ENCODE results near the gene TSPAN19.

DNA sequence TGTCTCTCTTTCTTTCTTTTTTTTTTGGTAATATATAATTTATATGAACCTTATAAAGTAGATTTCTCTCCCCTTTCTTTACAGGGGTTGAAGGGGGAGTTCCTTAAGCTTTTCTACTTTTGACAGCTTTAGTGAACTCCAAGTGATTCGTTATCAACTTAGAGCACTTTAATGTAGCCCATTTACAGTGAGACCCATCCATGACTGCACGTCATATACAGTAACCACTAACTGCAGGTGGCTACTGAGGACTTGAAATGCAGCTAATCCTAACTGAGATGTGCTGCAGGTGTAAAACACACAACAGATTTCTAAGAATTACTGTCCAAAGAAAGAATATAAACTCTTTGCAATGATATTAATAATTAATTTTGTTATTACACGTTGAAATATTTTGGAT lies 656 bp upstream of the TSPAN19 start:
- TF ChIP-seq NFRKB (IDR thresholded peaks at IDR 0.05): no peak
- TF ChIP-seq ELF4 (IDR thresholded peaks at IDR 0.05): no peak
- no peak for TF ChIP-seq SP1 (IDR thresholded peaks at IDR 0.05)
- no peak for TF ChIP-seq HDGF (IDR thresholded peaks at IDR 0.05; ENCODE audit: borderline replicate concordance)
- no peak for TF ChIP-seq TARDBP (IDR thresholded peaks at IDR 0.05)
- TF ChIP-seq L3MBTL2 (conservative IDR thresholded peaks at IDR 0.05): no peak
- TF ChIP-seq, protein P1, sequence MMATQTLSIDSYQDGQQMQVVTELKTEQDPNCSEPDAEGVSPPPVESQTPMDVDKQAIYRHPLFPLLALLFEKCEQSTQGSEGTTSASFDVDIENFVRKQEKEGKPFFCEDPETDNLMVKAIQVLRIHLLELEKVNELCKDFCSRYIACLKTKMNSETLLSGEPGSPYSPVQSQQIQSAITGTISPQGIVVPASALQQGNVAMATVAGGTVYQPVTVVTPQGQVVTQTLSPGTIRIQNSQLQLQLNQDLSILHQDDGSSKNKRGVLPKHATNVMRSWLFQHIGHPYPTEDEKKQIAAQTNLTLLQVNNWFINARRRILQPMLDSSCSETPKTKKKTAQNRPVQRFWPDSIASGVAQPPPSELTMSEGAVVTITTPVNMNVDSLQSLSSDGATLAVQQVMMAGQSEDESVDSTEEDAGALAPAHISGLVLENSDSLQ (IDR thresholded peaks at IDR 0.05): no peak
- TF ChIP-seq ZNF384 (IDR thresholded peaks at IDR 0.05): no peak
- TF ChIP-seq BHLHE40 (IDR thresholded peaks at IDR 0.05; ENCODE audit: borderline replicate concordance): no peak
- TF ChIP-seq FOXM1 (IDR thresholded peaks at IDR 0.05; ENCODE audit: borderline replicate concordance): no peak
- no peak for TF ChIP-seq CTBP1 (IDR thresholded peaks at IDR 0.05; ENCODE audit: borderline replicate concordance)
- TF ChIP-seq SUZ12 (IDR thresholded peaks at IDR 0.05): no peak
- TF ChIP-seq FOXK2 (IDR thresholded peaks at IDR 0.05): no peak
- TF ChIP-seq LEF1 (IDR thresholded peaks at IDR 0.05; ENCODE audit: borderline replicate concordance): no peak

Data from HEK293T (cell line).